ENCODE results near the gene NFKBIZ.
A peak's percentile ranks its signal among the peaks of the same experiment; 100 is the strongest.

NFKBIZ gene

DNA sequence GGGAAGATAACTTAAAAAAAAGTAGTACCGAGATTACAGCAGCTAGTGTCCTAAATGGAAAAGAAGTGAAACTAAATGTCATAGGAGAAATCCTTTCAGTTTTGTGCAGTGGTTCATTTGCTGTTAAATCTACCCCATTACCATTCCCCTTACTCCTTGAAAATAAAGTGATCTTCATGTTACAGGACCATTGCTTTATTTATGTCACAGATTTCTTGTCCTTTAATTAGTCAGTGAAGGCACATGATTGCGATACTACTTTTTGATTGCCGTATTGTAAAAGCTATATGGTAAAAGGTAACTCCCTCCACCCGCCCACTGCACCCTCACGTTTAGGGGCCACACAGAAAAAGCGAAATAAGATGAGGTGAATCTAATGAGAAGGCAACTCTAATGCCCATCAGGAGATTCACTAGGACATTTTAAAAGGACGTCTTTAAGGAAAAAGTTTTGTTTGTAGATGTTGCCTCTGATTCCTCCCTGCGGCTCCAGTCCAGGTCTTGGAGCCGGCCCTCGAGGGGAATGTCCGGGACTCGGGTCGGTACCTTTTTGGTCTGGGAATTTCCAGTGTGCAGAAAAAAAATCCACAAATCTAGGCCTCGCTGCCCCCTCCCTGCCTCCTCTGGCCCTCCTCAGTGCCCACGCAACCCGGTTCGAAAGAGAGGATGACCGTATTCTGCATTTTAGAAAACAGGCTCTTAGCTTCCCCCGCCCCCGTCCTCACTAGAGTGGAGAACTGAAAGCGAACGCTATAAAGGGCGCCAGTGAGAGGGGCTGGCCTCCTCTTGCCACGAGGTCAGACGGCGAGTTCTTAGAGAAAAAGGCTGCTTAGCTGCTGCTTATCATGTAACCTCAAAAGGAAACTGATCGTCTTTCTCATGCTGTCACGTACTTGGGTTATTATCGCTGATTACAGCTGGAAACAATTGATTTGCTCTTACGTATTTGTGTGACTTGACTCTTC is 21.8 kb upstream of the NFKBIZ start:
- DNase-seq = peak; percentile 62

GRCh38 chr3:101828276-101828675 is 21.0 kb upstream of the NFKBIZ start:
- DNase-seq = no peak

DNA sequence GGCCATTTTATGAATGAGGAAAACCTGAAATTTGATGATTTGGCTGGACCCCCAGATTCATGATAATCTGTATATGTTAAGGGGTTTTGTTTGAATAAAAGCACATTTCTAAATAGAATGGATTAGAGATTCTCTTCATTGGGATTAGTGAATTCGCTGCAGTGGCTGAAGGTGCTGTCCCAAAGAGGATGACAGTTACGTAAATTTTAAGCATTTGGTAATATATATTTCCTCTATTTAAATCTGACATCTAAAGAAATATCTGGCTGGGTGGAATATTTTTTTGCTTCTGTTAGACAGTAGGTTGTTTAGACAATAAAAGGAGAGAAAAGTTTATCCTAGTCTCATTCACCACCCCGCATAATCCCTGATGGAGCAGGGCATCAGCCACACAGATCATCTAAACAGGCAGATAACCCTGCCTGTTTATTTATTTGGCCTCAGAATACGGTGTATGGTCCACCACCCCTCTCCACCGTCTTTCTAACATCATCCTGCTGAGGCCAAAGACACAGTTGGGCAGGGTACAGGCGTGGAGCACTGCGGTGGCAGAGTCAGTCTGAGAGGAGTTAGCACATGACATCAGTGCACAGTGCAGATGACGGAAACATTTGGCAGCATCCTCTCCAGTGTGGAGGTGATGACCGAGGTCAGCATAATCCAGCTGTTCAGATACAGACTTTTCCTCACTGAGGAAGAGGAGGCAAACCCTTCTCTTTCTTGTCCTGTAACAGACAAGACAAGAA is 20.4 kb upstream of the NFKBIZ start:
- DNase-seq = no peak

DNA sequence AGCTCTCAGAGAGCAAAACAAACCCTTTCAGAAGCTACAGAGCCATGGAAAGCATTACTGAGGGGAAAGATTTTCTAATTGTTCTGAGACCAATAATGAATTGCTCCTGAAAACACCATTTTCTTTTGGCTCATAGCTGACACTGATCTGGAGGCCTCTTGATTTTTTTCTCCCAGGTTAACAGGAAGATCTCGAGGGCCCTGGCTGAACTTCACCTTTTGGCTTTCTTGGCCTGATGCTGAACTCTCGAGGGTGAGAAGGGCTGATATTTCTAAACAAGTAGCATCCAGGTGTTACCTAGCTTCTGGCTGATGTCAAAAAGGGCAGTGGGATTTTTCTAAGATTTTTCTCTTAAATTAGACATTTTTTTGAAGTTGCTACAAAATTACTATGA is 19.9 kb upstream of the NFKBIZ start:
- no peak for DNase-seq

- no peak for DNase-seq
These were observed 19.4 kb upstream of the NFKBIZ start for GRCh38 chr3:101829874-101830273.

DNA sequence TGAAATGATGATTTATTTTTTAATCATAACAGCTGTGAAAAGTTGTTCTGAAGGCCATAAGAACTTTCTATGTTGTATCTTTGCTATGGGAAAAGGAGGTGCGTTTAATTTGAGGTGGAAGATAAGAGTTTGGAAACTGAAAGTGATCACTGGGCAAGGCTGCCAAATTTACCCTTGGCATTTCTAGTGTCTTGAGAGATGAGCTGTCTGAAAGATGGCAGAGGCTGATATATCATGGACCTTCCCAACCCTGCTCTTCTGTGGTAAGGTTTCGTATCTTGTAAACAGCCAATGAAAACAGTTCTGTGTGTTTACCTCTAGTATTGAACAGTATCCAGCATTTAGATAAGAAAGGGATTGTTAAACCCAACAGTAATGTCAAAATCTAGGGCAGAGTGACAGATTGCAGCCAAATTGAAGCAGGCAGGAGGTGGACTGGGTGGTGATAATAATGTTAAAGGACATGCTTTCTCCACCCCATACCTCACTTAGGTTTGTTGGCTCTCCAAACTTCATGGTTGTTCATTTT is 15.8 kb upstream of the NFKBIZ start:
- no peak for DNase-seq

DNA sequence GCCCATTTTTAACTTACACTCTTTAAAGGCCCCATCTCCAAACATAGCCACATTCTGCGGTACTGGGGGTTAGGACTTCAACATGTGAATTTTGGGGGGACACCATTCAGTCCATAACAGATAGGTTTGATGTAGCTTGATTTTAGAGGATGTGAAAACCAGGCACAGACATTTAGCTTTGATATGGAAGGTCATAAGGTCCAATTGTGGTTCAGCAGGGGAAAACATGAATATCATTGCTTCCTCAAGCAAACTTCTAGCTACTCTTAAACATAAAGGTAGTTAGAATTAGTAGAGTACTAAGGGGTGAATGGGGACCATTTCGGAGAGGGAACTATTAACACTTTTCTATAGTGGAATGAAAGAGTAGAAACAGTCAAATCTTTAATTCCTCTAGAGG is 13.6 kb upstream of the NFKBIZ start:
- no peak for DNase-seq

GRCh38 chr3:101836160-101836559 is 13.2 kb upstream of the NFKBIZ start:
- no peak for DNase-seq

DNA sequence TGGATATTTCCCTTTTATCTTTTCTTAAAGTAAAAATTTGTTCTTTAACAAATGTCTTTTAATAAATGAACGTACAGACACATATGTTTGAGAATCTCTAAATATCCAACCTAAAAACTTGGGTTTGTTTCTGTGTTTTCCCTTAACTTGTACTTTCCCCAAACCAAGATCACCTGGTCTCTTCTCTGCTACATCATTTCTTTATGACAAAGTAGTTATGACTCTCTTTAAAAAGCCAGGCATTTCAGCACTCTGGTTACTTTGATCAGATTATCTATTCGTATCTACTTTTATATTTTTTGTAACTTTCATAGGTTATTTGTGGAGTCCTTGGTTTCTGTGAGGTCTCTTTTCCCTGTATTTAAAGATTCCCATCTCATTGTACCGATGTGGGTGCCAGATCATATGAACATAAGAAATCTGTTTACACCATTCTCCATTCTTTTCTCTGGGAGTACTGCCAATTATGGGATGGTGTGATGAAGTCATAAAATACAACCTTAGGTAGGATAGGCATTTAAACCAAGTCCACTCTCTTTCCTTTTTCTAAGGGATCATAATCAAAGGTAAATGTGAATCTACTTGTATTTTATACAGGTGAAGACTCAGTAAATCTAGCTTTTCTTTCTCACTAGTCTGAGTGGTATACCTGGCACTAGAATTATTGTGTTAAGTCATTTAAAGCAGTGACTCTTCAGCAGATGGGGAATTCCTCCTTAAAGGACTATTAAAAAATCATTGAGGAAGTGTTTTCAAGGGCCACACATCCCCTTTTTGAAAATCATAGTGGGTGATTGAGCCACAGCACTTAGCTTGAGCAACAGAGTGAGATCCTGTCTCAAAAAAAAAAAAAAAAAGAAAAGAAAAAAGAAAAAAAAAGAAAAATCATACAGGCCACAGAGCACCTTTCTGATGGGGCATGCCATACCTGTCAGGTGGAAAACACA is 12.4 kb upstream of the NFKBIZ start:
- DNase-seq = peak; percentile 32

DNA sequence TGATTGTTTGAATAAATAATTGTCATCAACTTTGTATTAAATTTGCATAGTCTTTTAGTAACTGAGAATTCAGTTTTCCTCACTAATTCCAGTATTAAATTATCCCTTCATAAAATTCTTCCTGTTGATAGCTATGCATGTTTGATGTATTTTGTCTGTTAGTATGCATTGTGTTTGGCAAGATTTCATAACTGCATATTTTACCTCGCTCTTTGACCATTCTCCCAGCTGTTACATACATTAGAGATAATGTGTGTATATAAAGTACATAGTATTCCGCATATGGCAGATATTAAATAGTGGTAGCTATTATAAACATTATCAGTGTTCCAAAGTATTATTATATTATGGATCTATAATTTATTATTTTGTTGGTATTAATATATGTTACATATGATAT is 10.6 kb upstream of the NFKBIZ start:
- DNase-seq = no peak

GRCh38 chr3:101840066-101840465 is 9.2 kb upstream of the NFKBIZ start:
- no peak for DNase-seq

DNA sequence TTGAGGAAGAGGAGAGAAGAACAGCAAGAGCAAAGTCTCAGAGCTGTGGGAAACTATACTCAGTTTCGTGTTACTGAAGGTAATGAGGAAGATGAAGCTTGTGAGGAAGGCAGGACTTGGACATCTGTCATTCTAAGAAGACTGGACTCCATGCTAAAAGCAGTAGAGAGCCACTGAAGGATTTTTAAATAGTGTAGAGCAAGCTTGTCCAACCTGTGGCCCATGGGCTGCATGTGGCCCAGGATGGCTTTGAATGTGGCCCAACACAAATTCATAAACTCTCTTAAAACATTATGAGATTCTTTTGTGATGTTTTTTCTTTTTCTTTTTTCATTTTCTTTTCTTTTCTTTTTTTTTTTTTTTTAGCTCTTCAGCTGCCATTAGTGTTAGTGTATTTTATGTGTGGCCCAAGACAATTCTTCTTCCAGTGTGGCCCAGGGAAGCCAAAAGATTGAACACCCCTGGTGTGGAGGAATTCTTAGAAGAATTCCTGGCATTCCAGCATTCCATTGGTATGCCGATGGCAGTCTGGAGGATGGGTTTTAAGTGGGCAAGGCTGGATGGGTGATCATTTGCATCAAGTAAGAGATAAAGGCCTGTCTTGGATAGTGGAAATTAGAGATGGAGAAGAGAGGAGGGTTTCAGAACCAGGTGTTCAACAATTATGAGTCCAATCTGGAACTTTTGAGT is 6.9 kb upstream of the NFKBIZ start:
- DNase-seq = no peak

DNA sequence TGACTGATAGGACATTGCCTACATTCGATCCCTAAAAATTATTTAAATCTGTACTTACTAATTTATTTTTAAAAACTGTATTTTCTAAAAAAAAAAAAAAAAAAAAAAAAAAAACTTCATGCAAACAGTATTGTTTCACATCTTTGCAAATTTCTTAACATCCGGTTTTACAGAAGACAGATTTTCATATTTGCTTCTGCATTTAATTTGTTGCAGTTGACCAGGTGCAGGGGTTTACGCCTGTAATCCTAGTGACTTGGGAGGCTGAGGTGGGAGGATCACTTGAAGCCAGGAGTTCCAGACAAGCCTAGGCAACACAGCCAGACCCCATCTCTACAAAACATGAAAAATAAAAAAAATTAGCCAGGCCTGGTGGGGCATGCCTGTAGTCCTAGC is 6.4 kb upstream of the NFKBIZ start:
- no peak for DNase-seq

- DNase-seq = no peak
These were observed 3.9 kb upstream of the NFKBIZ start for GRCh38 chr3:101845425-101845824.

- DNase-seq = no peak
These were observed 2.6 kb upstream of the NFKBIZ start for GRCh38 chr3:101846709-101847108.

- DNase-seq = no peak
These were observed 2.0 kb upstream of the NFKBIZ start for GRCh38 chr3:101847328-101847727.

DNA sequence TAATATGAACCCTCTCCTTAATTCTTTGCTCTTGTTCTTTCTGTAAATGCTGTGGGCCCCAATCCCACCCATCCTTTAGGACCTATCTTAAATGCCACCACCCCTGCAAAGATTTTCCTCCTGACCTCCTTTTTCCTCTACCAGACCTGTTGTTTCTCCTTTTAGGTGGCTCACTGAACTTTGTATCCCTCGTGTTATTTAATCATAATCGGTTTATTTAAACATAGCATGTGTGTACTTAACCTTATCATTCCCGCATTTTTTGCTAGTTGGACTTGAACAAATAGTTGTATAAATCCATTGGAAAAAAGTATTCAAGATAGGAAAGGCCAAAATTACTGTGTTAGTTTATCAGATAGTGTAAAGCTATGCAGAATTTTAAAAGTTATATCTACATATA is 988 bp upstream of the NFKBIZ start:
- no peak for DNase-seq

- DNase-seq = peak; percentile 48
These were observed 466 bp downstream of the NFKBIZ start for GRCh38 chr3:101849714-101850245.

- peak; percentile 48 for DNase-seq
These were observed 1.1 kb downstream of the NFKBIZ start for GRCh38 chr3:101850246-101851051.

GRCh38 chr3:101851072-101851770 is 1.9 kb downstream of the NFKBIZ start:
- DNase-seq = no peak
